OCI-LY7 (cell line): ENCODE results near the gene TRHDE.

Experiments
- CTCF ChIP-seq: fragments of 200-600 bp; sonication (generic); conservative IDR thresholded peaks from 2 replicates; pipeline ENCODE4 v1.5.1; 2014; ENCODE audit warnings: mild to moderate bottlenecking, antibody characterized with exemption, low read length, moderate library complexity, mixed read lengths
- EZH2phosphoT487 ChIP-seq: fragments of 200-600 bp; sonication (generic); IDR thresholded peaks from 2 replicates; pipeline ENCODE4 v1.6.1; 2018; ENCODE audit warnings: low read depth, borderline replicate concordance, mild to moderate bottlenecking, mixed run types, antibody characterized with exemption, low read length, moderate library complexity, mixed read lengths

GRCh38 chr12:72511498-72511897, 239.3 kb downstream of the TRHDE start:
- TF ChIP-seq CTCF (no peak), EZH2phosphoT487 (no peak)
